AG04450 (cell line): ENCODE measurements around the gene STOML3. TPM values are rescaled to one million over a fixed set of nuclear protein-coding genes. Genes with fewer than 3 reads are reported as not detected.

Experiments
- CTCF ChIA-PET: fragments of 300-600, 350-600 bp; formaldehyde crosslinking; extraction: SDS; loops from one replicate; lab custom pipeline; 2022; ENCODE audit warnings: antibody characterized with exemption, inconsistent platforms; lab: Charles Lee
- POLR2A ChIA-PET: fragments of 350-600 bp; formaldehyde crosslinking; extraction: SDS; loops from one replicate; lab custom pipeline; 2021; ENCODE audit warnings: antibody characterized with exemption, inconsistent platforms; lab: Yijun Ruan, JAX
- DNase-seq: peaks from one replicate; pipeline ENCODE4 v3.0.0-alpha.2; 2011; ENCODE audit warnings: low read depth, low spot score
- H3K27ac ChIP-seq: one replicate; pipeline ENCODE4 v1.5.1; 2012; ENCODE audit warnings: low read depth, low read length, control low read depth
- H3K27me3 ChIP-seq: one replicate; pipeline ENCODE4 v1.6.0; 2012; ENCODE audit warnings: low read length; ENCODE audit not compliant: control insufficient read depth, insufficient read depth
- H3K4me3 ChIP-seq: 2 replicates; pipeline ENCODE4 v1.5.1; 2011; ENCODE audit warnings: mild to moderate bottlenecking, low read depth, low read length, control low read depth
- H3K9me3 ChIP-seq: 2 replicates; pipeline ENCODE4 v1.5.1; 2012; ENCODE audit warnings: low read length; ENCODE audit not compliant: control insufficient read depth, insufficient read depth
- CTCF ChIP-seq: IDR thresholded peaks from 2 replicates; pipeline ENCODE4 v1.5.1; 2011; ENCODE audit warnings: low read depth, low read length, control low read depth, inconsistent platforms
- polyA plus RNA-seq: library from polyadenylated mRNA; depleted of rRNA; stranded (reverse); fragments of >200 nt; gene quantifications from 2 replicates; pipeline ENCODE4 v1.2.3, GENCODE V29; 2011

The STOML3 gene
- polyA plus RNA-seq, 1 experiment, result not detected

GRCh38 chr13:39023761-39024160 lies 33.1 kb upstream of the STOML3 start:
- Histone ChIP-seq H3K4me3 (no peak overlapping the region), H3K27ac (peak overlapping the region; percentile 12), H3K27me3 (no peaks in the 10 kb centered on the region), H3K9me3 (no peaks in the 10 kb centered on the region)
- DNase-seq, result no peak
- ChIA-PET CTCF (interaction anchor here (0.6 to 1.1 kb wide), 2 partner anchors 14 to 28 kb away, joined by 3 to 5 read pairs; partner anchors contain the start of gene PROSER1), POLR2A (interaction anchor here (0.8 to 0.9 kb wide), 2 partner anchors 12 to 14 kb away, joined by 3 read pairs; partner anchors contain the start of genes NHLRC3 and PROSER1)
- no peak for TF ChIP-seq CTCF

GRCh38 chr13:39023316-39023715 lies 32.7 kb upstream of the STOML3 start:
- CTCF ChIA-PET, result interaction anchor here (1.1 to 1.3 kb wide), 2 partner anchors 28 to 589 kb away, joined by 3 to 4 read pairs; no protein-coding TSS in a partner anchor
- no peak for DNase-seq
- H3K9me3 ChIP-seq, result no peaks in the 10 kb centered on the region
- H3K4me3 ChIP-seq, result no peak overlapping the region
- peak overlapping the region; percentile 12 for H3K27ac ChIP-seq
- POLR2A ChIA-PET, result interaction anchor here (0.9 kb wide), 1 partner anchor 13 kb away, joined by 3 read pairs; no protein-coding TSS in a partner anchor
- no peaks in the 10 kb centered on the region for H3K27me3 ChIP-seq
- no peak for TF ChIP-seq CTCF

- no peak overlapping the region for H3K27ac ChIP-seq
- H3K4me3 ChIP-seq, result no peak overlapping the region
- no peaks in the 10 kb centered on the region for H3K27me3 ChIP-seq
- no peaks in the 10 kb centered on the region for H3K9me3 ChIP-seq
- POLR2A ChIA-PET, result no interaction called here
- CTCF ChIA-PET, result no interaction called here
- no peak for DNase-seq
- TF ChIP-seq CTCF, result no peak
Observed at GRCh38 chr13:39020853-39021462, 30.3 kb upstream of the STOML3 start.

- Histone ChIP-seq H3K4me3 (no peak overlapping the region), H3K27me3 (no peaks in the 10 kb centered on the region), H3K9me3 (no peaks in the 10 kb centered on the region), H3K27ac (no peak overlapping the region)
- ChIA-PET CTCF (interaction anchor here (0.6 to 1.4 kb wide), 3 partner anchors 9 to 35 kb away, joined by 3 to 4 read pairs (median 3); no protein-coding TSS in a partner anchor), POLR2A (no interaction called here)
- DNase-seq, result no peak
- TF ChIP-seq CTCF, result peak; percentile 53
Observed at GRCh38 chr13:39016787-39017186, 26.2 kb upstream of the STOML3 start.

GRCh38 chr13:39016087-39016486 lies 25.5 kb upstream of the STOML3 start:
- CTCF ChIA-PET, result interaction anchor here (1.1 to 1.4 kb wide), 3 partner anchors 8 to 116 kb away, joined by 3 to 4 read pairs (median 3); no protein-coding TSS in a partner anchor
- H3K27ac ChIP-seq, result no peak overlapping the region
- DNase-seq, result no peak
- H3K4me3 ChIP-seq, result no peak overlapping the region
- TF ChIP-seq CTCF, result no peak
- H3K9me3 ChIP-seq, result no peaks in the 10 kb centered on the region
- no peaks in the 10 kb centered on the region for H3K27me3 ChIP-seq
- POLR2A ChIA-PET, result no interaction called here
